HG02973 (cell line): ENCODE measurements around the gene PRDM16.

Experiments used
- ATAC-seq: cut with Tn5 transposase; IDR thresholded peaks from one replicate; pipeline ENCODE4 v1.9.1; 2021; ENCODE audit warnings: moderate library complexity; ENCODE audit not compliant: unreplicated experiment

The PRDM16 gene

GRCh38 chr1:3032371-3033039 is 36.5 kb upstream of the PRDM16 start:
- no peak for ATAC-seq

- ATAC-seq, result no peak
Measured at GRCh38 chr1:3033040-3033789, 35.8 kb upstream of the PRDM16 start.

- ATAC-seq, result no peak
Measured at GRCh38 chr1:3033790-3034090, 35.3 kb upstream of the PRDM16 start.

- ATAC-seq, result no peak
Measured at GRCh38 chr1:3034162-3034561, 34.8 kb upstream of the PRDM16 start.

GRCh38 chr1:3034728-3035562 is 34.1 kb upstream of the PRDM16 start:
- ATAC-seq, result no peak

- no peak for ATAC-seq
Measured at GRCh38 chr1:3035563-3036446, 33.2 kb upstream of the PRDM16 start.

GRCh38 chr1:3036447-3037280 is 32.3 kb upstream of the PRDM16 start:
- no peak for ATAC-seq

- no peak for ATAC-seq
Measured at GRCh38 chr1:3037281-3038040, 31.5 kb upstream of the PRDM16 start.

GRCh38 chr1:3038113-3038551 is 30.9 kb upstream of the PRDM16 start:
- no peak for ATAC-seq

GRCh38 chr1:3038571-3039181 is 30.3 kb upstream of the PRDM16 start:
- no peak for ATAC-seq

- no peak for ATAC-seq
Measured at GRCh38 chr1:3040004-3040403, 29.0 kb upstream of the PRDM16 start.

GRCh38 chr1:3042481-3042880 is 26.5 kb upstream of the PRDM16 start:
- no peak for ATAC-seq

- ATAC-seq, result no peak
Measured at GRCh38 chr1:3049164-3049563, 19.8 kb upstream of the PRDM16 start.

- no peak for ATAC-seq
Measured at GRCh38 chr1:3049905-3050304, 19.1 kb upstream of the PRDM16 start.

- ATAC-seq, result no peak
Measured at GRCh38 chr1:3050603-3051002, 18.4 kb upstream of the PRDM16 start.

GRCh38 chr1:3051270-3052268 is 17.4 kb upstream of the PRDM16 start:
- no peak for ATAC-seq

GRCh38 chr1:3052501-3052900 is 16.5 kb upstream of the PRDM16 start:
- no peak for ATAC-seq
